Forelimb muscle (tissue), 1 donor: ENCODE results near the gene DMRT1. TPM values are rescaled to one million over a fixed set of nuclear protein-coding genes. Genes with fewer than 3 reads are reported as not detected.

Source experiments
- DNase-seq: peaks from one replicate; pipeline ENCODE4 v3.0.0-alpha.2; 2013; ENCODE audit warnings: low read depth
- polyA plus RNA-seq: library from polyadenylated mRNA; unstranded; fragments of 120-200 nt; gene quantifications from one replicate; pipeline ENCODE4 v1.2.1, GENCODE V29; 2013; ENCODE audit not compliant: insufficient read length

Gene DMRT1
- polyA plus RNA-seq = not detected

DNA sequence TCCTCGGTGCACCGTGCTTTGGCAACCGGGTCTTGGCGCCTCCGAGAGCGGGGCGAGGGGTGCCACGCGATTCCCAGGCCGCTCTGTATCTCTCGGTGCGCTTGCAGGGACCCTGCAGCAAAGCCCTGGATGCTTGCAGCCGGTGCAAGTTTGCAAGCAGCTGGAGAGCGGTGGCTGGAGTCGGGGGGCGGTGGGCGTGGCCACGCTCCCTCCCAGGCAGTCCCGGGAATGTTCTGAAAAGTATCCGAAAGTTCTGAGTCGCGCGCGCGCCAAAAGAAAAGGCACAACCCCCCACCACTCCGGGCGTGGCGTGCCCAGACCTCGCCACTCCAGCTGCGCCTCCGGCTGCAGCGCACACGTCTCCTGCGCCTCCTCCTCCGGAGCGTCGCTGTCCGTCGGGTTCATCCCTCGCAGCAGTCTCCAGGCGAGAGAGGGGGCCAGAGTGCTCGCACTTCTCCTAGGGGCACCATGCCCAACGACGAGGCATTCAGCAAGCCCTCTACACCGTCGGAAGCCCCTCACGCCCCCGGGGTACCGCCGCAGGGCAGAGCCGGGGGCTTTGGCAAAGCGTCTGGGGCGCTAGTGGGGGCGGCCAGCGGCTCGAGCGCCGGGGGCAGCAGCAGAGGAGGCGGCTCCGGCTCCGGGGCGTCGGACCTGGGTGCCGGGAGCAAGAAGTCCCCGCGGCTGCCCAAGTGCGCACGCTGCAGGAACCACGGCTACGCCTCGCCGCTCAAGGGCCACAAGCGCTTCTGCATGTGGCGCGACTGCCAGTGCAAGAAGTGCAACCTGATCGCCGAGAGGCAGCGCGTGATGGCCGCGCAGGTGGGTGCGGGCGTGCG is at the start of gene DMRT1:
Gene DMRT1, plus strand, starts transcription at position 327 of the 839 bp plus-strand sequence. Its CDS starts 142 bp downstream, at position 469.
- no peak for DNase-seq

DNA sequence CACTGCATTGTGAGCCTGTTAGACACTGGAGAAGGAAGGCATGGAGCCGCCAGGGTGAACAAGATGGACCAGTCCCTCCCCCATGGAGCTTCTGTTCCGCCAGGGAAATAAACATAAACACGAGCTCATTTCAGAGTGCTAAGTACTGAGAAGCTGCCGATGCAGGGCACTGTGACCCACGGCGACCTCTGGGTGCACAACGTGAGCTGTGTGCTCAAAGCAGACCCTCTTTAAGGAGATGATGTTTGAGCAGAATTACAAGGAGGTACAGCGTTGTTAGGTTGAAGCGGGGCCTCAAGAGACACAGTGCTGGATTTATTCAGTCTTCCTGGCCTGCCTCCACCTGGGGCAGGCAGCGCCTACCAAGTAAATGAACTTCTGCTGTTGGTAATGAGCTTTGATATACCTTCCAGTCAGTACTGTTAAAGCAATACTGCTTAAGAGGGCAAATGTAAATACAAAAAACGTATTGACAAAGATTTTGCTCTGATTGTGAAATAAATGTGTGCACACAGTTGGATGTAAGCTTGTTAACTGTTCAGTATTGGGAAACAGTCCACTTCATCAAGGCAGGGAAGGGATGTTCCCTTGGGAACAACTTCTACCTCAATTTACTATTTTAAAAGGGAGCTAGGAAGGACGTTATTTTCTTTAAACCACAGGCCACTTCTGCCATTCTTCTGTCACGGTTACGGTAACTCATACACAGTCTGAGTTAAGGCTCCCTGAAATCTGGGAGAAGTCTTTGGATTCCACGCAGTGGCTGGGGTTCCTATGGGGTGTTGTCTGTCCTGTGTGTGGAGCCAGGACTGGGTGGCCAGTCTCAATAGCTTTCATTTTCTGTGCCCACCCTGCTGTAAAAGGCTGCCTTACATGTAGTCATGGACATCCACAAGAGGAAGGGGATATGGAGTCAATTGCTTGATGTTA is 48.9 kb upstream of the DMRT1 start:
- DNase-seq = no peak

DNA sequence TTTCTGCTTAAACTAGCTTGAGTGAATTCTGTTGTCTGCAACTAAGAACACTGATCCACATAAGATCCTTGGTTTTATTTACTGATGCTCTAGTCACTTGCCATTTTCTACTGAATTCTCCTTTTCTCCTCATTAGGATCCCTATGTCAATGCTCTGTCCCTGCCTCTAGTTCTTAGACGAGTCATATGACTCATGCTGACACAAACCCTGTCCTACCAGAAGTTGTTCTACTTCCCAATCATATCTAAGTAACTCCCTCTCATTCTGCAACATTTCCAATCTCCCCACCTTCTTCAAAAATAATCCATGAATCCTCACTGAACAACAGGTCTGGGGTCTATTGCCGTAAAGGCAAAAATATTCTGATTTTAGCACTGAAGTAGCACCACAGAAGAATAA is 47.1 kb upstream of the DMRT1 start:
- no peak for DNase-seq

DNA sequence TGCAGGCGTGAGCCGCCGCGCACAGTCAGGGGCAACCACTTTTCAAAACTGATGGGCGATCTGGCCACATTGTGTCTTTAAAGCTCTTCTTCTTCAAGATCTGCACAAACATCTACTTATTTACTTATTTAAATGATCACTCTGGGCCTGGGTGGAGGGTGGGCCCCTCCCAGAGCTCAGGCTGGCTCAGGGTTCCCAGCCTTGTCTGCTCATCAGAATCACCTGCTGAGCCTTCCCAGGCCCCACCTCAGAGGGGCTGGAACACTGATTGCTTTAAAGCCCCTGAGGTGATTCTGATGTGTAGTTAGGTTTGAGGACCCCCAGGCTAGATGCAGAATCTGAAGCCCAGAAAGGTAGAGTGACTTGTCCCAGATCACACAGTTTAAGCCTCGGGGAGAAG is 45.6 kb upstream of the DMRT1 start:
- no peak for DNase-seq

DNA sequence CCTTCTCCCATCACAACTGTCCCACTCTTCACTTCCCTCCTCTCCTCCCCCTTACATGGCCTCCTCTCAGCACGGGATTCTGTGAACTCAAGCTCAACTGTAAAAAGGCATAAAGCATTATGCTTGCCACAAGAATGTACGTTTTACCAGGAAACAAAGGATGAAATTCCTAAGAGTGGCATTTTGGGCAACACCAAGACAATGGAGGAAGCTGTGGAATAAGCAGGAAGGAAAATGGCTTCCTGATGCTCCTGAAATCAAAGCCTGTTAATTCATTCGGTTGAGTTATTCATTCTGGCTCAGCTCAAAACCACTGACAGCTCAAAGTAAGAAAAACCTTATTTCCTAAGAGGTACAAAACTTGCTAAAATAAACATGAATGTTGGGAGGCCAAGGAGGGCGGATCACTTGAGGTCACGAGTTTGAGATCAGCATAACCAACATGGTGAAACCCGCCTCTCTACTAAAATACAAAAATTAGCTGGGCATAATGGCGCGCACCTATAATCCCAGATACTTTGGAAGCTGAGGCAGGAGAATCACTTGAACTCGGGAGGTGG is 40.8 kb upstream of the DMRT1 start:
- no peak for DNase-seq

DNA sequence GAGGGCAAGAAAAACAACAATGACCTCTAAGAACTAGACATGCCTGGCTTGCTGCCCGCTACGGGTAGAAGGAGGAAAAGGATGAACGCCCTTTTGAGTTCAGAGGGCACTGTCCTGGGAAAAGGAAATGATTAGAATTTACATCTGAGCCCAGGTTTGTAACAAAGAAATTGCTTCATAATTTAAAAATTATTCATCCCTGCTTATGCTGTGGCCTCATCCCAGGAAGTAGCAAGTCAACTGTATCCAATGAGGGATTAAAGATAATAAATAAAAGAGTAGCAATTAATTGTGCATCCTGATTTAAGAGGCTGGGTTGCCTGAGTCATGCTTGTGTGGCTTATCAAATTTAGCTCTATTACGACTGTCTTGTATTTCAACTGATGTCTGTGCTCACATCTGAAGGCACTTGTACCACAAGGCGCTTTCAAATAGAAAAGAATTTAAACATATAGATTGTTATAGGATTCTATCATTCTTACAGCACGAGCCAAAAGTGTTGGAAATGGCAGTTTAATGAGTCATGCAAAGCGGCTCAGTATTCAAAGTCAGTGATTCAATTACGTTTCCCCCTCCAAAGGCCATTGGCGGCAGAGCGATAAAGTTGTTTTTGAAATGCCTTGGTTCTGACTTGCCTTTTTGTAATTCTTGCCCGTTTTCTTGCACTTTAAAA is 40.0 kb upstream of the DMRT1 start:
- DNase-seq = no peak

DNA sequence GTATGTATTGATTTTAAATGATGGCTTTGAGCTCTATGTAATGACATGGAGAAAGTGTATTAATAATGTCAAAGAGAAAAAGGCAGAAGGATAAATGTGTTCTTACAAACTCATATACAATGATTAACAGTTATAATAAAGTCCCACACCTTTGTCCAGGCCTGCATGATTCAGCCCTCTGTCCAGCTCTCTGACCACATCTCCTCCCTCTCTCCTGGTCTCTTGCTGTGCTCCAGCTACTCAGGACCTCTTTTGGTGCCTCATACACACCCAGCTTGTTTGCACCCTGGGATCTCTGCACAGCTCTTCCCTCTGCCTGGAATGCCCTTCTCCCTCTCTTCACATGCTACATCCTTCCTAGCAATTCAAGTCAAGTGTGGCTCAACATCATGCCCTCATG is 37.5 kb upstream of the DMRT1 start:
- no peak for DNase-seq

DNA sequence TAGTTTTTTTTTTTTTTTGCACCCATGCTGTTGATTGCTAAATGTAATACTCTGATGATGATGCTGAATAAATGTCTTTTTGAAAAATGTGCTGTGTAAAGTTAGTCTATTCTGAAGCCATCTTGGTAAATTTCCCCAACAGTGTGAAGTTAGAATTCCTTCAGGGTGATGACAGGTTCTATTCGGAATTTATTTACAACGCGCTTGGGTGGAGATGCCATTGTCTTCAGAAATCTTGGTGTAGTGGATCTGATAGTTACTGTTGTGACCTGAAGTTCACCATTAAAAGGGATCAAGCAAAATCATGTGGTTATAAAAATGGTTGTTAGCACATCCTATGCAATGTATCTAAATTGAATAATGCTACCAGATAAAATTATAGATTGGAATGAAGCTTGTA is 36.3 kb upstream of the DMRT1 start:
- DNase-seq = no peak

DNA sequence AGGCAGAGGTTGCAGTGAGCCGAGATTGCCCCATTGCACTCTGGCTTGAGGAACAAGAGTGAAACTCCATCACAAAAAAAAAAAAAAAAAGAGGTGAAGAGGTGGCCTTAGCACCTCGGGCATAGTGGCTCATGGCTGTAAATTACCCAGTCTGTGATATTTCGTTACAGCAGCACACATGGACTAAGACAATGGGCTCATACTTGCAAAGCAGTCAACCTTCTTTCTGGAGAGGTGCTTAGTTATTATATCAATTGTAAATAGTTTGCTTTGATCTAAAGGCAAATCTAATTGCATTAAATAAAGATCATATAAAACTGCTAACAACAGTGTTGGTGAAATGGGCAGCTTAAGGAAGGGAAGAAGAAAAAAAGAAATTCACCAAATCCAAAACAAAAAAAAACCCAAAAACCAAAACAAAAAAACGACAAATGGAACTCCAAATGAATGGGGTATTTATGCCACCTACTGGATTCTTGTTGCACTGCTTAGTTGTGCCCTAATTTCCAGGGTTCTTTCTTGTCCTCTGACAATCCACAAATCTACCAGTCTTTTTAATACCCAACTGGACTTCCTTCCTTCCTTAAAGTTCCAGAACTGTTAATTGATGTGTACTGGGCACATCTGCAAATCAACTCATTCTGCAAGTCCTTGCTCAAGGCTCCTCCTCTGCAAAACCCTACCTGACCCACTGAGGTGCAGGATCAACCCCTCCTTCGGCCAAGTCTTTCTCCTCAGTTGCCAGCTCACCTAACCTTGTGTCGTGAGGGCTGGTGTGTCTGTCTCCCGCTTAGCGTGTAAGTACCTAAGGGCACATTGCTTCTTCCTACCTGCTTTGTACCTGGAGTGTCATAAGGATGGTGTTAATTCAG is 35.0 kb upstream of the DMRT1 start:
- DNase-seq = peak; percentile 22

DNA sequence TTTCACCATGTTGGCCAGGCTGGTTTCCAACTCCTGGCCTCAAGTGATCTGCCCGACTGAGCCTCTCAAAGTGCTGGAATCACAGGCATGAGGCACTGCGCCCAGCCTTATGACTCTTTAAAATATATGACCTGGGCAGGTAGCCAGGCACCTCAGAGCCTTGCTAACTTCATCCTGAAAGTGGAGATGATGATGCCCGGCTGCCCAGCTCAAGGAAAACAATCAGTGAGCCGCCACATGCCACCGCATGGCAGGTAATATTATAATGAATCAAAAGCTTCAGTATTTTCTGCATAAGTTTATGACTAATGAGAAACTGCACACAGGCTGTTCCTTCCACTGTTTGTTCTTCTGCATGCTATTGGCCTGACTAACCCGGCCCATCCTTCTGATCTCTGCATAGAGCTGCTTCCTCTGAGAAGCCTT is 30.4 kb upstream of the DMRT1 start:
- no peak for DNase-seq

DNA sequence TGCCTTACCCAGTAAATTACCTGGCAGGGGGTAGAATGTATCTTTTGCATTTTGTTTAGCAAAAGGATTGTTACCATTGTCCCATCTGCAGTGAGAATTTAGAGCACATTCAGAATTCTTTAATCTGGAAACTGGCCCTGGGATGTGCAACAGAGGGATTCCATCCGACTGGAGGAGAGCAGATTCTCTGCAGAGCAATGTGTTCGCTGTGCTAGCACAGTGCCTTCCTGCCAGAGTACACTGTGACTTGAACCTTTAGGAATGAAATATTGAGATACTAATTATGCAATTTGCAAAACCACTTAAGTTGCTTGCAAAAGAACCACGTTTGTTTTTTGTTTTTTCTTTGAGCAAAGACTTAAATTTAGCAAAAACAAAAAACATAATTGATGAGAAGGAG is 22.5 kb upstream of the DMRT1 start:
- DNase-seq = no peak

DNA sequence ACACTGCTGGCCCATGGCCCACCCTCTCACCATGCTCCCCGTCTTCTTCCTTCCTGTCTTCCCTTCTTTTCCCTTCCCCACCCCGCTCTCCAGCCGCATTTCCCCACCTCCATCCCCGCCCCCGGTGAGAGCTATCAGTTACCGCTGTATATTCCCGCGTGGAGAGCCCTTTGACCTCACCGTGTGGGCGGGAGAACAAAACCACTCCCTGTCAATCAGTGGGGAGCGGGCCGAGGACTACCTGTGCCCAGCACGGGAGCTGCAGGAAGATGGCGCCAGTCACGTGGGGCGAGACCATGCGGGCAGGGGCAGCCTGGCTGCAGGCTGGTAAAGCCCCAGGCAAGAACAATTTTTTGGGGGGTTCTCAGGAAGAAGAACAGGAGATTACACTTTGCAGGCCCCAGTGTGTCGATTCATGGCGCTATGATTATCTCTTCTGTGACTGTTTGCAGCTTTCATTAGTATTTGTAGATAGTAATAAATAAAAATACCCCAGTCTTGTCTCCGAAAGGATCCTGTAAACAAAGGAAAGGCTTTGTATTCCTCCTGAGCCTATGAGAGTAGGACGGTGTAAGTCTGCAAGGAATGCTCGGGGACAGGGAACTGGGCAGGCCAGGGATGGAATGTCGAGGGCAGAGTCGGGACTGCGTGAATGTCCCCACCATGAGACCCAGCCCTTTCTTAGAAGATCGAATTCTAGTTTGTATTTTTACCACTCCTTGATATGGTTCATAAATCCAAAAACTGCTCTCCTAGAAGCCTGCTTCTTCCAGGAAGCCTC is 14.8 kb upstream of the DMRT1 start:
- DNase-seq = no peak

DNA sequence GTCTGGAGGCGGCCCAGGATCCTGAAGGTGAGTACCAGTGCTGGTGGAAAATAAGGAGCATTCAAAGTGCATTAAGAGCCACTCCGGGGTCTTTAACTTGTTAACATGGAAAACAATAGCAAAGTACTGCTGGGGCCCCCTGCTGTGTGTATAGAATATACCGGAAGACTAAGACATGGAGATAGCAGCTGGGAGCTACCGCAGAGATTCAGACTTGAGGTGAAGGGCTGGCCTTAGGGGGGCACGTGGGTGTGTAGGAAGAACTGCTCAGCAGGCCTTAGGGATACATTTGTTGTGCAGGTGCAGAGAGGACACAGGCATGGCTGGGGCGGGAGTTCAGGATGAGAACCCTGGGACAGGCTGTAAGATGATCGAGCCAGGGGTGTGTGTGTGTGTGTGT is 1.2 kb upstream of the DMRT1 start:
- DNase-seq = no peak

DNA sequence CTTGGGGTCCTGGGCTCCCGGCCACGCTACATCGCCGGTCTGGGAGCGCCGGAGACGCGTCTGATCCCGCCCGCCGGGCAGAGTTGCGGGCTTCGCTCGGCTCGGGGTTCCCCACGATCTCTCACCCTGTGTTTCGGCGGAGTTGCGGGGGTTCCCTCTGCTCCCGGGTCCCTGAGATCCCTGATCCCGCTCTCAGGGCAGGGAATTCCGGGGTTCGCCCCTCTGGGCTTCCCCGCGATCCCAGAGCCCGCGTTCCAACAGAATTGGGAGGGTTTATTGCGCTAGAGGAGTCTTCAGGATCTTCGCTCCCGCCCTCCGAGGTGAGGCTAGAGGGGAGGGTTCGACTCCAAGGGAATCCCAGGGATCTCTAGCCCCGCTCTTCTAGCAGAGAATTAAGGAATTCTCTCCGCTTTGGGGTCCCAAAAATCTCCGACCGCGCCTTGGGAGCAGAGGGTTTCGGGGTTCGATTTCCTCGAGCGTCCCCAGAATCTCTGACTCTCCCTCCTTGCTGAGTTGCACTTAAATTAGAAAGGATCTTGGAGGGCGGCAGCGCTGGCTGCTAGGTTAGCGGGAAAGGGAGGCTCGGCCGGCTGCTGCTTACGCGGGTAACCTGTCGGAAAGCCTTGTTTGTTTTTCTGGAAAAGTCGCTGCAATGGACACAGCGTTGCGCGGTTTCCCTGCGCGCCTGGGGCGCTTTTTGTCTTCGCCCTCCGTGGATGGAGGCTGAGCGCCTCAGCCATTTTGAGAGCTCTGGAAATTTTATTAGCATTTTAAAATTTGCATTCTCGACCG is 1.3 kb downstream of the DMRT1 start:
- no peak for DNase-seq

DNA sequence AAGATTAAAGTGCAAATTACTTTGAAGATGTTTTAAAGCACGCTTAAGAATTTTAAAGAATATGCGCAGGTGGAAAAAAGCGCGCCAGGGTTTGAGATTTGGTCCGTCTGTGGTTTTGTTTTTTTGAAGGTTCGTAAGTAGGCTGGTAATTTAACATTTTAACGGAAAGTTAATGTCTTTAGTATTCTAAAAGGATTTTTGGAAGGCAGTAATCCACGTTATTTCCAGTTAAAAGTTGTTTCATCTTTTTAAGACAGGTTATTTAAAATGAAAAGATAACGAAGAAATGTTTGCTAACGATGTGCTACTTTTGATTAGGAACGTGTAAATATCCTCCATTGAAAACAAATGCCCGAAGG is 1.9 kb downstream of the DMRT1 start:
- DNase-seq = no peak

DNA sequence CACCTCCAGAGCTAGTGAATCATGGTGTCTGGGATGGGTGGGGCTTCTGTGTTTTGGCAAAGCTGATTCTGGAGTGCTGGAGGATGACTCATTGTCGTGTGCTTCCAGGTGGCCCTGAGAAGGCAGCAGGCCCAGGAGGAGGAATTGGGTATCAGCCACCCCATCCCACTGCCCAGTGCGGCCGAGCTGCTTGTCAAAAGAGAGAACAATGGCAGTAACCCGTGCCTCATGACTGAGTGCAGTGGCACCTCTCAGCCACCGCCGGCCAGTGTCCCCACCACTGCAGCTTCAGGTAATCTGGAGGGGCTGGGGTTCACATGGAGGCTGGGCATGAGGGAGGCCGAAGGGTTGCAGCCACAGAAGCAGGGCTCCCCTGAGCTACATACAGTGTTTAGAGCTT is 5.4 kb downstream of the DMRT1 start:
- no peak for DNase-seq

DNA sequence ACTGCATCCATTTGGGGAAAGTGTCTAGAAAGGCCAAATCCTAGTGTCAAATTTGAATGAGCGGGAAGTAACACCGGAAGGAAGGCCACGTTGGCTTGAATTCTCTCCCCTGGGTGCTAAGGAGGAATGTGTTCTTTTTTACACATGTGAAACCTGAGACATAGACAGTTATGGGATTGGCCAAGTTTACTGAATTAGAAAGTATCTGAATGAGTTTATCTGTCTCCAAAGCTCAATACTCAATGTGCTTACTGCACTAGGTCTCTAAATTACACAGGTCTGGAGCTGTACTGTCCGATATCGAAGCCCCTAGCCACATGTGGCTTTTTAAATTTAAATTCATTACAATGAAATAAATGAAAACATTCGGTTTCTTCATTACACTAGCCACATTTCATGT is 6.0 kb downstream of the DMRT1 start:
- DNase-seq = no peak

DNA sequence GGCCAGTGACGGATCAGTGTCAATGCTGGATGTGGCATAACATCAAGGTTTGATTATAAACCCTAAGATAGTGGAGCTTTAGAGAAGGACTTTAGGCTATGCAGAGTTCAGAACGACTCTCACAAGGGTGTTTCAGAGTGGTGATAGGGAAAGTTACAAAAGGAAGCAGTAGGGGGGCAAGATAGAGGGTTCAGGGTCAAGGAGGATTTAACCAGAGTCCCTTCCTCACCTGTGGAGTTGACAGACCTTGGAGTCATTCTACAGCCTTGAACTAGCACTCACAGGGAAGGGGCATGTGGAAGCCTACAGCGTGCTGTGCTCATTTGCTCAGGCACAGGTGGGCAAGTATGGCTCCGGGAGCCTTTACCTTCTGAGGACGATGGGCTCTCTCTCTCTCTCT is 7.9 kb downstream of the DMRT1 start:
- DNase-seq = no peak

DNA sequence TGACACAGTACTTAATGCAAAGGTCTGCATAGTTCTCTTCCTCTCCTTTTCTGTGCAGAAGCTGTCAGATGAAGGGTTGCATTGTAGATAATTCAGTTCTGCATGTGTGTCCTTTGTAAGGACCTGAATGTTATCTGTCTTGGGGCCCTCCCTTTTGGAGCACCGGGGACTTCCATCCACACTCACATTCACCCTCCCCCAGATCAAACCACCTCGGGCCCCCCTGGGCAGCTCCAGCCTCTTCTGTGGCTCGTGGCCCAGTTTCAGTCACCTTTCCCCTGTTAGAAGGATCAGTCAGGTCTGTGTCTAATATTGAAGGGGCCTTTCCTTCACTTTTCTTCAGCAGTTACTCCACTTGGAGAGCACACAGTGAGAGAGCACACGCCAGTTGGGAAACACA is 11.0 kb downstream of the DMRT1 start:
- no peak for DNase-seq
